Measurements from ENCODE around the gene PLEK.

GRCh38 chr2:68431316-68431972, 66.4 kb downstream of the PLEK start:
- TF ChIP-seq CTCF (IDR thresholded peaks at IDR 0.05) (no peak), POLR2A (IDR thresholded peaks at IDR 0.05) (no peak)

All from uterus (tissue), 2 donors.